GM12865 (cell line): ENCODE results near the gene ZSCAN23.
A peak's percentile ranks its signal among the peaks of the same experiment; 100 is the strongest.

Experiments used
- DNase-seq: peaks from one replicate; pipeline ENCODE4 v3.0.0; 2010; ENCODE audit warnings: low read depth
- H3K4me3 ChIP-seq: 2 replicates; pipeline ENCODE4 v1.5.1; 2011; ENCODE audit warnings: mild to moderate bottlenecking, low read depth, low read length, control low read depth
- CTCF ChIP-seq: IDR thresholded peaks from 2 replicates; pipeline ENCODE4 v1.5.1; 2011; ENCODE audit warnings: low read length, control low read depth, low read depth, inconsistent platforms; ENCODE audit not compliant: insufficient read depth; ENCODE audit errors: missing control alignments

The ZSCAN23 gene

GRCh38 chr6:28443112-28443773, at the start of gene ZSCAN23:
TSS of gene ZSCAN23 (minus strand) at chr6:28443491. CDS start at chr6:28436266, 7,225 bp downstream.
- H3K4me3 ChIP-seq: peak within 1 kb of the TSS; percentile 66
- DNase-seq: peak; percentile 89
- no peak for TF ChIP-seq CTCF

- no peak for DNase-seq
- H3K4me3 ChIP-seq: no peak overlapping the region
- TF ChIP-seq CTCF: no peak
These were observed 48.7 kb upstream of the ZSCAN23 start for GRCh38 chr6:28491984-28492317.

- TF ChIP-seq CTCF: no peak
- DNase-seq: peak; percentile 34
- peak overlapping the region; percentile 83 for H3K4me3 ChIP-seq
These were observed 47.1 kb upstream of the ZSCAN23 start for GRCh38 chr6:28490205-28490890.

- H3K4me3 ChIP-seq: peak overlapping the region; percentile 83
- peak; percentile 93 for DNase-seq
- no peak for TF ChIP-seq CTCF
These were observed 46.3 kb upstream of the ZSCAN23 start for GRCh38 chr6:28489366-28490204.

GRCh38 chr6:28488916-28489365, 45.6 kb upstream of the ZSCAN23 start:
- peak overlapping the region; percentile 83 for H3K4me3 ChIP-seq
- DNase-seq: peak; percentile 83
- no peak for TF ChIP-seq CTCF

- TF ChIP-seq CTCF: no peak
- no peak for DNase-seq
- H3K4me3 ChIP-seq: no peak overlapping the region
These were observed 43.9 kb upstream of the ZSCAN23 start for GRCh38 chr6:28486988-28487742.
